NCI-H2081 treated with DMSO at 0.1 percent for 48 hours (cell line): Measurements from ENCODE around the gene NT5DC1.
"Not testable (repeated sequence)": the region's sequence is repeated elsewhere in the genome, so short reads cannot be mapped to it uniquely, and the experiment has no call there.

Experiments used
- DNase-seq: peaks from one replicate; lab custom pipeline; 2025; lab: John Stamatoyannopoulos, UW

NT5DC1 gene

GRCh38 chr6:116090251-116090650, 10.4 kb upstream of the NT5DC1 start:
- DNase-seq = no peak

DNA sequence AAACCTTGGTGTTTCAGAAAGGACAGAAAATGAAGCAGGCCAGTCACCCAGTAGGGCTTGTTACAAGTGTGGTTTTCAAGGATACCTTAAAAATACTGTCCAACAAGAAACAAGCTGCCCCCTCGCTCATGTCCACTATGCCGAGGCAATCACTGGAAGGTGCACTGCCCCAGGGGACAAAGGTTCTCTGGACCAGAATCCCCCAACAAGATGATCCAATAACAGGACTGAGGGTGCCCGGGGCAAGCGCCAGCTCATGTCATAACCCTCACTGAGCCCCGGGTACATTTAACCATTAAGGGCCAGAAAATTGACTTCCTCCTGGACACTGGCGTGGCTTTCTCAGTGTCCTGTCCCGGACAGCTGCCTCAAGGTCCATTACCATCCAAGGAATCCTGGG, 6.6 kb upstream of the NT5DC1 start:
- DNase-seq = no peak

DNA sequence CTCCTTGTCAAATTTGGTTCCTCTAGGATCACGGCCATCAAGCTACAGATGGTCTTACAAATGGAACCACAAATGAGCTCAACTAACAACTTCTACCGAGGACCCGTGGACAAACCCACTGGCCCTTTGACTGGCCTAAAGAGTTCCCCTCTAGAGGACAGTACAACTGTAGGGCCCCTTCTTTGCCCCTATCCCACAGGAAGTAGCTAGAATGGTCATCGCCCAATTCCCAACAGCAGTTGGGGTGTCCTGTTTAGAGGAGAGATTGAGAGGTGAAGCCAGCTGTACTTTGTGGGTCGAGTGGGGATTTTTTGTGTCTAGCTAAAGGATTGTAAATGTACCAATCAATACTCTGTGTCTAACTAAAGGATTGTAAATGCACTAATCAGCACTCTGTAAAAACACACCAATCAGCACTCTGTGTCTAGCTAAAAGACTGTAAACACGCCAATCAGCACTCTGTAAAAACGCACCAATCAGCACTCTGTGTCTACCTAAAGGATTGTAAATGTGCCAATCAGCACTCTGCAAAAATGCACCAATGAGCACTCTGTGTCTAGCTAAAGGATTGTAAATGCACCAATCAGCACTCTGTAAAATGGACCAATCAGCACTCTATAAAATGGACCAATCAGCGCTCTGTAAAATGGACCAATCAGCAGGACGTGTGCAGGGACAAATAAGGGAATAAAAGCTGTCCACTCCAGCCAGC, 4.4 kb upstream of the NT5DC1 start:
- DNase-seq = not testable (repeated sequence)

DNA sequence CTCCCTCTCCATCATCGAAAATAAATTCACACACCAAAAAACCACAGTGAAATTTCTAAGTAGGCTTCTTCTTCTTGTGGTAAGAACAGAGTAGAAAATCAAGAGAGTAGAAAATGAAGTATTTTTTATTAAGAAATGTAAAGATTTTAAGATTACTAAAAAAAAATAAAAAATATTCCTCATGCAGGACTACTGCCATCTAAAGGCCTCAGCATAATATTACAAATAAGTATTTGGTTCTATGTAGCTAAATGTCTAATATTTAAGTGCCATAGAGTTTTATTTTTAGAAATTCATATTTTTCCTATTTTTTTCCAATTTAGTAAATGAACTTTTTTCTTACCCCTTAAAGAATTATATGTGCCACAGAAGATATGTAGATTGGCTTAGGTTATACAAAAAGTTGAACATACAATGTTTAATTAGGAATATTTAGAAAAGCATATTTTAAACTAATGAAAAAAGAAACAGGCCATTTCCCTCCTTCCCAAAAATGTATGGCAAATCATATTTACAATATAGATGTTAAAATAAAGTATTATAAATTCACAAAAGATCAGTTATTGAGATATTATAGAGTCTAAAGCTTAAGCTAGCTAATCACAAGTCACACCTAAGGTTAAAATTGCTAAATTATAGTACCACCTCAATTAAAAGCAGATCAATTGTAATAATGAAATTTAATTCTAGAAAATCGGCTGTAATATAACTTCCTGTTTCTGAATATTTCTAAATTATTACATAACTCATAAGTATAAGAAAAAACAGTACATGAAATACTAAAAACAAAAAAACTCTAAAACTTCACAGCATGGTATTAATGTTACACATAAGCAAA, 3.5 kb upstream of the NT5DC1 start:
- no peak for DNase-seq

- DNase-seq = no peak
These were observed 1.6 kb upstream of the NT5DC1 start for GRCh38 chr6:116099036-116099435.

GRCh38 chr6:116101302-116101718, 657 bp downstream of the NT5DC1 start:
- DNase-seq = no peak

GRCh38 chr6:116101790-116102189, 1.1 kb downstream of the NT5DC1 start:
- DNase-seq = no peak

- no peak for DNase-seq
These were observed 2.2 kb downstream of the NT5DC1 start for GRCh38 chr6:116102873-116103272.

- DNase-seq = no peak
These were observed 4.0 kb downstream of the NT5DC1 start for GRCh38 chr6:116104636-116105035.

DNA sequence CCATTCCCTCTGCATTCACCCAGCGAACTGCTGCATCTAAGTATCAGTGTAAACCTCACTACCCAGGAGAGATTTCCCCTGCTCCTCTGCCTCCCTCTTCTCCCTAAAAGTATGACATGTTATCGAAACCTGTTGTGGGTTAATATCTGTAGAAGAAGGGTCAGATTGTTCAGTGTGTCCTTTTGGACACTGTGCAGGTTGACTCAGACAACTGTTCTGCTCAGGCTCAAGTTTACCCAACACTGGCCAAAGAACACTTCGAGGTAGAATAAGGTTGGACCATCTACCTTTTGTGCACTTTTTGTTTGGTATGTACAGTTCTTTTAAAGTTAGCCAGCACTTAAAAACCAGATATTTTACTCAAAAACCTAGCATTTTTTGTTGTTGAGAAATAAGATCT, 4.6 kb downstream of the NT5DC1 start:
- DNase-seq = no peak

DNA sequence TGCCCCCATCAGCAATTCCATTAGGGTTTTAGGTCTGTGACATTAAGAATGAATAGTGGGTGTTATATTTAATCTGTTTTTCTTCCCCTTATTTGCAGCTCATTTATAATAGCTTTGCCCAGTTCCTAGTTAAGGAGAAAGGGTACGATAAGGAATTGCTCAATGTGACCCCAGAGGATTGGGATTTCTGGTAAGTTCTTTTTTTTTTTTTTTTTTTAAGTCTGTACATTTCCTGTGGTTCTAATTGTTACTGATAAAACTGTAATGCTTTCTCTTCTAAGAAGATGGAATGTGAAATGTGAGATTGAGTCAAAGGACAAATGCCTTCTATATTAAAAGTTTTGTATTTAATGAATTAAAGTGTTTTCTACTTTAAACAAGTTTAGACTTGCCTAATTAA, 5.5 kb downstream of the NT5DC1 start:
- no peak for DNase-seq

DNA sequence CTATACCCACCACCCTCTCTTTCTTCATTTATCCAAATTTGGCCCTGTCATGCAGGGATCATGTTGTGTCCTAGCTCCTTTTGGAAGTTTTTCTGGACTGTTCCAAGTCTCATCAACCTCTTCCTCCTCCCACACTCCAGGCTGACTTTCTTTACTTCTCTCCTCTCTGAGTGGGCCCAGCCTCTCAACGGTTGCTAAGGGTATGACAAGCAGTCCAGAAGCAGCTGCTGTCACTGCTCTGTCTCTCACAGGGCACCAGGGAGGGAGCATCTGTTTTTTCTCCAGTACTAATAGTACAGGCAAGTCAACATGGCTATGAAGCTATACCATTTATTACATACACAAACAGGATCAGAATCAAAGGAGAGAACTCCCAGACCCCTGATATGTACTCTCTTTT, 8.2 kb downstream of the NT5DC1 start:
- DNase-seq = no peak

GRCh38 chr6:116111552-116112528, 11.2 kb downstream of the NT5DC1 start:
- DNase-seq = no peak

DNA sequence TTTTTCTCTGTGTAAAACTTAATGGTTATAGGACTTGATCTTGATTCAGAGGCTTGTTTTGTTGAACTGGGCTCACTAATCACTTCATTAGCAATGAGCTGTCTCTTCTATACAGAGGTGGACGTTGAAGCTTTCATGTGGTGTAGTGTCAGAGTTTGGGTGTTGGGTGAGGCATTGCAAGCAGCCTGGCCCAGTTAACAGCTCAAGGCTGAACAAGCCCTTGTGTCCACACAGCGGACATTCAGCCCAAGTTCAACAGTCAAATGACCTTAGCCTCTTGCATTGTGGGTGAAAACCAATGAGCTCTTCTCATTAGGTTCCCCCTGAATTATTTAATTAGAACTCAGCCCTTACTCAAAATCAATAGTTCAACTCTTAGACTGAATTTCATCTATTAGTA, 12.7 kb downstream of the NT5DC1 start:
- DNase-seq = no peak

DNA sequence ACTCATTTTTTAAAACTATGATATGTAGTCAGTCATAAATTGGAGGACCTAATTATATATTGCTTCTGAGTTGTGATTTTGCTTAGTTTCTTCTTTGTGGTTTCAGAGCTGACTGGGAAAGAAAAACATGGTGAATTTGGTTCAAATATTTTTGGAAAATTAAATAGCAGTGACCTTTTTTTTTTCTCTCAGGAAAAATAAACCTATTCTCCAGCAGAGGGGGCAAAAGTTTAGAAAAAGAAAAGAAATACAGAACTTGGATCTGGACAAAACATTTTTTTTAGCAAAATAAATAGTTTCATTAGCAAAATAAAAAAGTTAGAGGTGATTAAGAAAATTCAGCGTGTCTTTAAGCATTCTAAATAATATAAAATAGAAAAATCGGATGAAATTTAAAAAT, 15.1 kb downstream of the NT5DC1 start:
- no peak for DNase-seq

GRCh38 chr6:116118608-116119007, 18.0 kb downstream of the NT5DC1 start:
- no peak for DNase-seq

DNA sequence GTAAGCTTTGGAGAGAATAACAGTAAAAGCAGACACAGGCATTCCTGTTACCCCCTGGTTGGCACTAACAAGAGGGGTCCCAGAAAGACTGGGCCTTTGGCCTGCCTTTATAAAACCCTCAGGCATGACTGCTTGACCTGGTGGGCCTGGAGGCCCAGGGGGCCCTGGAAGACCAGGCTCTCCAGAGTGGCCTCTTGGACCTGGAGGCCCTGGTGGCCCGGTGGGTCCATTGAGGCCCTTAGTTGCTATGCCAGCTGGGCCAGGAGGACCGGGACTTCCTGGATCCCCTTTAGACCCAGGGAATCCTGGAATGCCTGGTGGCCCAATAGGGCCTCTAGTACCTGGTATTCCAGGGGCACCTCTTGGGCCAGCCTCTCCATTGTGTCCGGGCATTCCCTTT, 19.8 kb downstream of the NT5DC1 start:
- no peak for DNase-seq

- no peak for DNase-seq
These were observed 25.4 kb downstream of the NT5DC1 start, which contains the start of gene COL10A1 for GRCh38 chr6:116126032-116126431. COL10A1 (minus strand) TSS chr6:116126132; CDS start chr6:116125492, 640 bp downstream.

- no peak for DNase-seq
These were observed 27.3 kb downstream of the NT5DC1 start for GRCh38 chr6:116127771-116128493.

DNA sequence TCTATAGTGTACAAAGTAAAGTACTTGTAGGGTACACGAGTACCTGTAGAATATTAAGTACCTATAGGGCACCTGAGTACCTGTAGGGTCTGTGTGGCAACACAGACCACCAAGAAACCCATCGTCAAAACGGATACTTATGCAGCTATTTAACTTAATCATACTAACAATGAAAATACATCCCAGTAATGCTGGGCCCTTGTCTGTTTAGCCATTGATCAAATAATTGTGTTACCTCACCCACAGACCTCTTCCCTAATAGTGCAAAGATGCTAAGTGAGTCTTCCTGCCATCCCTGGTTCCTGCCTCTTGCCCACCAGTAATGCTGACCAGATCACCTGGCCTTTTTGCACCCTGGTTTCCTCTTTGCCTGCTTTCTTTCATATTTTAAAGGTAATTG, 32.8 kb downstream of the NT5DC1 start:
- no peak for DNase-seq

DNA sequence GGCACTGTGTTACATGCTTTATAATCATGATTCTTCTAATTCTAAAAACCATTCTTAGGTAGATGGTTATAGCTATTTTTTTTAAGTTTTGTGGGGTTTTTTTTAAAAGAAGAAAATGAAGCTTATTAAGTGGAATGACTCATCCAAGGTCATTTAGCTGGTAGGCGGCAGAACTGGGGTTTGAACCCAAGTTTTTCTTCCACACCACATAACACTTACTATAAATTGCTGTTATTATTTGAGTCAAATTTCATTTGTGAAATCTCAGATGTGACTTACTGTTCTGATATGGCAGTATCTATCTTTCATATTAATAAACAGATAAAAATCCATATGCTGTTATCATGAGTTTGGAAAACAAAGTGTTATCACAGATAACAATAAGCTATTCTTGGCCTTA, 35.7 kb downstream of the NT5DC1 start:
- no peak for DNase-seq

- no peak for DNase-seq
These were observed 36.3 kb downstream of the NT5DC1 start for GRCh38 chr6:116136933-116137340.
